ENCODE measurements around the gene USP3. TPM values are rescaled to one million over a fixed set of nuclear protein-coding genes. Genes with fewer than 3 reads are reported as not detected.

The USP3 gene
- total RNA-seq, 2 donors from 2014 or later: 66.5 to 78.0 TPM

GRCh38 chr15:63493436-63493835 is 11.0 kb upstream of the USP3 start:
- ATAC-seq (replicated peaks in 1 of 2): no peak
- H3K4me3 Mint-ChIP-seq: peak overlapping the region; percentile 27 to 37
- H3K27ac Mint-ChIP-seq: peak overlapping the region; percentile 56

GRCh38 chr15:63494408-63494807 is 10.0 kb upstream of the USP3 start:
- H3K4me3 Mint-ChIP-seq: peak overlapping the region; percentile 48 to 51
- peak; percentile 54 to 59 for ATAC-seq (replicated peaks in 1 of 2)
- H3K36me3 Mint-ChIP-seq (ENCODE audit: insufficient read depth in 2 of 2): no peaks in the 10 kb centered on the region
- DNase-seq: peak; percentile 57 to 75
- no peak overlapping the region for H3K27ac Mint-ChIP-seq
- H3K9me3 Mint-ChIP-seq: no peaks in the 10 kb centered on the region
- peaks cover 23% of the 10 kb centered on the region for H3K4me1 Mint-ChIP-seq (ENCODE audit: low read depth)
- no peaks in the 10 kb centered on the region for H3K27me3 Mint-ChIP-seq (ENCODE audit: low read depth)

More at GRCh38 chr15:63493436-63493835, 11.0 kb upstream of the USP3 start:
- H3K36me3 Mint-ChIP-seq (ENCODE audit: insufficient read depth in 2 of 2): no peaks in the 10 kb centered on the region
- peaks cover 23% of the 10 kb centered on the region for H3K4me1 Mint-ChIP-seq (ENCODE audit: low read depth)
- H3K27me3 Mint-ChIP-seq (ENCODE audit: low read depth): no peaks in the 10 kb centered on the region
- no peaks in the 10 kb centered on the region for H3K9me3 Mint-ChIP-seq
- DNase-seq: no peak

GRCh38 chr15:63495343-63495742 is 9.1 kb upstream of the USP3 start:
- ATAC-seq (replicated peaks in 1 of 2) (no peak), DNase-seq (no peak)
- H3K4me1 Mint-ChIP-seq (ENCODE audit: low read depth): peaks cover 28% of the 10 kb centered on the region
- H3K27me3 Mint-ChIP-seq (ENCODE audit: low read depth): no peaks in the 10 kb centered on the region
- H3K4me3 Mint-ChIP-seq: peak overlapping the region; percentile 27 to 55
- H3K36me3 Mint-ChIP-seq (ENCODE audit: insufficient read depth in 2 of 2): no peaks in the 10 kb centered on the region
- no peak overlapping the region for H3K27ac Mint-ChIP-seq
- H3K9me3 Mint-ChIP-seq: no peaks in the 10 kb centered on the region

GRCh38 chr15:63495780-63496488 is 8.5 kb upstream of the USP3 start:
- DNase-seq: no peak
- H3K27ac Mint-ChIP-seq: no peak overlapping the region
- no peaks in the 10 kb centered on the region for H3K9me3 Mint-ChIP-seq
- peaks cover 28% of the 10 kb centered on the region for H3K4me1 Mint-ChIP-seq (ENCODE audit: low read depth)
- peak overlapping the region in 1 of 2 donors; percentile 23 for H3K4me3 Mint-ChIP-seq
- H3K36me3 Mint-ChIP-seq (ENCODE audit: insufficient read depth in 2 of 2): no peaks in the 10 kb centered on the region
- H3K27me3 Mint-ChIP-seq (ENCODE audit: low read depth): no peaks in the 10 kb centered on the region
- no peak for ATAC-seq (replicated peaks in 1 of 2)

GRCh38 chr15:63497642-63498467 is 6.5 kb upstream of the USP3 start:
- DNase-seq (peak; percentile 67 to 74), ATAC-seq (replicated peaks in 1 of 2) (peak; percentile 60 to 66)
- no peaks in the 10 kb centered on the region for H3K36me3 Mint-ChIP-seq (ENCODE audit: insufficient read depth in 2 of 2)
- H3K4me1 Mint-ChIP-seq (ENCODE audit: low read depth): peaks cover 33% of the 10 kb centered on the region
- H3K9me3 Mint-ChIP-seq: no peaks in the 10 kb centered on the region
- no peaks in the 10 kb centered on the region for H3K27me3 Mint-ChIP-seq (ENCODE audit: low read depth)
- no peak overlapping the region for H3K27ac Mint-ChIP-seq
- H3K4me3 Mint-ChIP-seq: no peak overlapping the region

- H3K4me1 Mint-ChIP-seq (ENCODE audit: low read depth): peaks cover 42% of the 10 kb centered on the region
Measured at GRCh38 chr15:63499175-63499549, 5.2 kb upstream of the USP3 start.

GRCh38 chr15:63499611-63500010 is 4.8 kb upstream of the USP3 start:
- H3K4me3 Mint-ChIP-seq: peak overlapping the region in 1 of 2 donors; percentile 28

More at GRCh38 chr15:63499175-63499549, 5.2 kb upstream of the USP3 start:
- ATAC-seq (replicated peaks in 1 of 2) (no peak), DNase-seq (no peak)
- Mint-ChIP-seq H3K27ac (no peak overlapping the region), H3K9me3 (no peaks in the 10 kb centered on the region), H3K36me3 (ENCODE audit: insufficient read depth in 2 of 2) (no peaks in the 10 kb centered on the region), H3K4me3 (peak overlapping the region; percentile 31 to 47), H3K27me3 (ENCODE audit: low read depth) (no peaks in the 10 kb centered on the region)

GRCh38 chr15:63500265-63501250 is 3.8 kb upstream of the USP3 start:
- no peak for ATAC-seq (replicated peaks in 1 of 2)
- Mint-ChIP-seq H3K4me1 (ENCODE audit: low read depth) (peaks cover 42% of the 10 kb centered on the region), H3K9me3 (no peaks in the 10 kb centered on the region), H3K36me3 (ENCODE audit: insufficient read depth in 2 of 2) (no peaks in the 10 kb centered on the region), H3K27ac (peak overlapping the region; percentile 21), H3K4me3 (peak overlapping the region; percentile 90 to 92), H3K27me3 (ENCODE audit: low read depth) (no peaks in the 10 kb centered on the region)
- no peak for DNase-seq

More at GRCh38 chr15:63499611-63500010, 4.8 kb upstream of the USP3 start:
- H3K27me3 Mint-ChIP-seq (ENCODE audit: low read depth): no peaks in the 10 kb centered on the region
- no peaks in the 10 kb centered on the region for H3K36me3 Mint-ChIP-seq (ENCODE audit: insufficient read depth in 2 of 2)
- ATAC-seq (replicated peaks in 1 of 2): no peak
- no peaks in the 10 kb centered on the region for H3K9me3 Mint-ChIP-seq
- DNase-seq: no peak
- peaks cover 42% of the 10 kb centered on the region for H3K4me1 Mint-ChIP-seq (ENCODE audit: low read depth)
- H3K27ac Mint-ChIP-seq: no peak overlapping the region

GRCh38 chr15:63501256-63502089 is 2.9 kb upstream of the USP3 start:
- ATAC-seq (replicated peaks in 1 of 2): no peak
- Mint-ChIP-seq H3K27me3 (ENCODE audit: low read depth) (no peaks in the 10 kb centered on the region), H3K36me3 (ENCODE audit: insufficient read depth in 2 of 2) (peaks cover 0 to 2% of the 10 kb centered on the region in 2 donors), H3K27ac (peak overlapping the region; percentile 34), H3K9me3 (no peaks in the 10 kb centered on the region), H3K4me3 (peak overlapping the region; percentile 90 to 92), H3K4me1 (ENCODE audit: low read depth) (peaks cover 47% of the 10 kb centered on the region)
- DNase-seq: peak; percentile 45 to 50

GRCh38 chr15:63502137-63502766 is 2.1 kb upstream of the USP3 start:
- no peaks in the 10 kb centered on the region for H3K9me3 Mint-ChIP-seq
- ATAC-seq (replicated peaks in 1 of 2) (no peak), DNase-seq (no peak)
- H3K27me3 Mint-ChIP-seq (ENCODE audit: low read depth): no peaks in the 10 kb centered on the region
- peak overlapping the region; percentile 34 for H3K27ac Mint-ChIP-seq
- peak overlapping the region; percentile 90 to 92 for H3K4me3 Mint-ChIP-seq
- H3K4me1 Mint-ChIP-seq (ENCODE audit: low read depth): peaks cover 55% of the 10 kb centered on the region
- H3K36me3 Mint-ChIP-seq (ENCODE audit: insufficient read depth in 2 of 2): peaks cover 0 to 2% of the 10 kb centered on the region in 2 donors

- ATAC-seq (replicated peaks in 1 of 2) (peak; percentile 51 to 55), DNase-seq (peak; percentile 86)
- H3K27ac Mint-ChIP-seq: peak overlapping the region; percentile 98
- peaks cover 63% of the 10 kb centered on the region for H3K4me1 Mint-ChIP-seq (ENCODE audit: low read depth)
- H3K36me3 Mint-ChIP-seq (ENCODE audit: insufficient read depth in 2 of 2): peaks cover 0 to 2% of the 10 kb centered on the region in 2 donors
- peak overlapping the region; percentile 90 to 92 for H3K4me3 Mint-ChIP-seq
- no peaks in the 10 kb centered on the region for H3K9me3 Mint-ChIP-seq
- no peaks in the 10 kb centered on the region for H3K27me3 Mint-ChIP-seq (ENCODE audit: low read depth)
Measured at GRCh38 chr15:63502843-63503738, 1.3 kb upstream of the USP3 start.
